ENCODE data around the gene DNMT3L. TPM values are rescaled to one million over a fixed set of nuclear protein-coding genes. Genes with fewer than 3 reads are reported as not detected.

DNMT3L gene
- total and polyA plus RNA-seq, 2 experiments from 2014 or later = 0.27 TPM; not detected in 1

- no peak overlapping the region for H3K4me3 ChIP-seq
- Mint-ChIP-seq H3K4me1 (peaks cover 4% of the 10 kb centered on the region; the same call in 2 of the 3 replicates), H3K27me3 (ENCODE audit: insufficient read depth, low read depth, poor library complexity) (peaks cover 4% of the 10 kb centered on the region), H3K27ac (no peak overlapping the region), H3K4me3 (no peak overlapping the region), H3K36me3 (ENCODE audit: low read depth) (no peaks in the 10 kb centered on the region), H3K9me3 (no peaks in the 10 kb centered on the region)
- no peaks in the 10 kb centered on the region for H3K9me2 ChIP-seq (ENCODE audit: insufficient read depth)
- no peaks in the 10 kb centered on the region for H3K79me2 ChIP-seq (replicated peaks; ENCODE audit: insufficient read depth)
- peak overlapping the region; percentile 95 for H2AFZ ChIP-seq
- H3K4me2 ChIP-seq = peak overlapping the region; percentile 55; the same call in 1 of the 2 replicates
- H3K4me1 ChIP-seq (ENCODE audit: insufficient read depth) = no peaks in the 10 kb centered on the region; the same call in 1 of the 2 replicates
- TF ChIP-seq EZH2phosphoT487 (IDR thresholded peaks at IDR 0.05; ENCODE audit: unreplicated experiment) (no peak), POLR2AphosphoS5 (IDR thresholded peaks at IDR 0.05; ENCODE audit: low read depth) (no peak), ZNF331 (CRISPR knock-in tag; IDR thresholded peaks at IDR 0.05; ENCODE audit: low read depth) (no peak), NANOG (IDR thresholded peaks at IDR 0.05; ENCODE audit: borderline replicate concordance) (no peak), ETS1 (IDR thresholded peaks at IDR 0.05) (no peak), JUNB (IDR thresholded peaks at IDR 0.05; ENCODE audit: unreplicated experiment) (no peak), ZNF462 (CRISPR knock-in tag; IDR thresholded peaks at IDR 0.05) (no peak)
- no peaks in the 10 kb centered on the region for H3K36me3 ChIP-seq (ENCODE audit: insufficient read depth)
- H3K27ac ChIP-seq (ENCODE audit: low read depth) = no peak overlapping the region
- peak; percentile 52 for DNase-seq (ENCODE audit: low spot score)
- no peaks in the 10 kb centered on the region for H3F3A ChIP-seq (replicated peaks; ENCODE audit: low read depth)
- ATAC-seq = peak; percentile 61
- H4K20me1 ChIP-seq (replicated peaks; ENCODE audit: insufficient read depth) = no peaks in the 10 kb centered on the region
- no peaks in the 10 kb centered on the region for H3K27me3 ChIP-seq (ENCODE audit: insufficient read depth)
These were observed 1.6 kb upstream of the DNMT3L start for GRCh38 chr21:44263221-44263760.

Measured in GM23338 (cell line).